BE2C (cell line): ENCODE results near the gene ATP4B.

ENCODE experiments used
- DNase-seq: peaks from one replicate; pipeline ENCODE4 v3.0.0-alpha.2; 2020
- H3K27me3 ChIP-seq: fragments of 250-450 bp; sonication (Bioruptor Pico); 2 replicates; pipeline ENCODE4 v1.5.1; 2020; ENCODE audit warnings: mild to moderate bottlenecking
- H3K36me3 ChIP-seq: fragments of 250-450 bp; sonication (Bioruptor Pico); 2 replicates; pipeline ENCODE4 v1.5.1; 2020; ENCODE audit warnings: mild to moderate bottlenecking
- H3K4me1 ChIP-seq: fragments of 250-450 bp; sonication (Bioruptor Pico); 2 replicates; pipeline ENCODE4 v1.5.1; 2020
- H3K4me3 ChIP-seq: 2 replicates; pipeline ENCODE4 v1.5.1; 2011; ENCODE audit warnings: low read depth, low read length
- H3K9me3 ChIP-seq: fragments of 250-450 bp; sonication (Bioruptor Pico); 2 replicates; pipeline ENCODE4 v1.5.1; 2020
- CTCF ChIP-seq: IDR thresholded peaks from 2 replicates; pipeline ENCODE4 v1.5.1; 2012; ENCODE audit warnings: mild to moderate bottlenecking, low read depth, low read length

The ATP4B gene

GRCh38 chr13:113607889-113608635, 49.9 kb downstream of the ATP4B start:
- Histone ChIP-seq H3K4me3 (no peak overlapping the region), H3K4me1 (no peaks in the 10 kb centered on the region), H3K36me3 (peaks cover 45% of the 10 kb centered on the region), H3K9me3 (no peaks in the 10 kb centered on the region), H3K27me3 (no peaks in the 10 kb centered on the region)
- no peak for TF ChIP-seq CTCF
- DNase-seq = no peak

GRCh38 chr13:113607056-113607888, 50.7 kb downstream of the ATP4B start:
- TF ChIP-seq CTCF = no peak
- peaks cover 40% of the 10 kb centered on the region for H3K36me3 ChIP-seq
- no peaks in the 10 kb centered on the region for H3K4me1 ChIP-seq
- DNase-seq = no peak
- H3K4me3 ChIP-seq = no peak overlapping the region
- no peaks in the 10 kb centered on the region for H3K27me3 ChIP-seq
- no peaks in the 10 kb centered on the region for H3K9me3 ChIP-seq

DNA sequence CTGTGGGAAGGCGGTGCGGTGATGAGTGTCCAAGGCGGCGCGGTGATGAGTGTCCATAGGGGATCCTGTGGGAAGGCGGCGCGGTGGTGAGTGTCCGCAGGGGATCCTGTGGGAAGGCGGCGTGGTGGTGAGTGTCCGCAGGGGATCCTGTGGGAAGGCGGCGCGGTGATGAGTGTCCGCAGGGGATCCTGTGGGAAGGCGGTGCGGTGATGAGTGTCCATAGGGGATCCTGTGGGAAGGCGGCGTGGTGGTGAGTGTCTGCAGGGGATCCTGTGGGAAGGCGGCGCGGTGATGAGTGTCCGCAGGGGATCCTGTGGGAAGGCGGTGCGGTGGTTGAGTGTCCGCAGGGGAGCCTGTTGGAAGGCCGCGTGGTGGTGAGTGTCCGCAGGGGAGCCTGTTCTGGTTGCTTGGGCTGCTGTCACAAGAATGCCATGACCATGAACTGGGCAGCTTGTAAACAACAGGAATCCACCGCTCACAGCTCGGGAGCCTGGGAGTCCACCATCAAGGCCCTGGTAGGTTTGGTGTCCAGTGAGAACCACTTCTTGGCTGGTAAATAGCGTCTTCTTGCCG, 52.0 kb downstream of the ATP4B start:
- H3K36me3 ChIP-seq = peaks cover 29% of the 10 kb centered on the region
- no peaks in the 10 kb centered on the region for H3K4me1 ChIP-seq
- no peak for TF ChIP-seq CTCF
- H3K27me3 ChIP-seq = no peaks in the 10 kb centered on the region
- DNase-seq = no peak
- no peak overlapping the region for H3K4me3 ChIP-seq
- no peaks in the 10 kb centered on the region for H3K9me3 ChIP-seq

GRCh38 chr13:113605461-113605860, 52.5 kb downstream of the ATP4B start:
- Histone ChIP-seq H3K4me3 (no peak overlapping the region), H3K27me3 (no peaks in the 10 kb centered on the region), H3K9me3 (no peaks in the 10 kb centered on the region), H3K4me1 (no peaks in the 10 kb centered on the region), H3K36me3 (peaks cover 26% of the 10 kb centered on the region)
- DNase-seq = no peak
- no peak for TF ChIP-seq CTCF

DNA sequence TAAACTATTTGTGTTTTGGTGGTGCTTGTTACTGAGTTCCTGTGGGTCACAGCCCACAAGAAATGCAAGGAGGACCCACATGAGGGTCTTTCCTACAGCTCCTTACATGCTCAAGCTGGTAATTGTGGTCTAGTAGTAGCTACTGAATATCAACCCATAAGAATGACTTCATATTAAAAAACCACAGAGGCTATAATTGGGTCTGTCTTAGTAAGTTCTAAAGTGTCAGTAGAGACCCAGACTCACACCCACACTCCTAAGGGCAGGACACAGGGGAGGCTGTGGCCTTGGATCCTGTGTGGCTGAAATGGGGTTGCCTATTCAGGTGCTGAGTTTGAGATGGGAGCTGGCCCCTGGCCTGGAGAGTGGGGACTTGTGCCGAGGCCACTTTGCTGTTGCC, 53.8 kb downstream of the ATP4B start:
- Histone ChIP-seq H3K4me1 (no peaks in the 10 kb centered on the region), H3K36me3 (peaks cover 30% of the 10 kb centered on the region)
- DNase-seq = no peak

More for the DNA sequence above, 53.8 kb downstream of the ATP4B start:
- no peak for TF ChIP-seq CTCF
- no peaks in the 10 kb centered on the region for H3K27me3 ChIP-seq
- no peak overlapping the region for H3K4me3 ChIP-seq
- H3K9me3 ChIP-seq = no peaks in the 10 kb centered on the region
